Endothelial cell of umbilical vein (primary cell): ENCODE data around the gene ZNF101.

Source experiments
- EZH2 ChIP-seq: IDR thresholded peaks from 2 replicates; pipeline ENCODE4 v1.6.1; 2012; ENCODE audit warnings: borderline replicate concordance, low read depth, mild to moderate bottlenecking, moderate library complexity, low read length, inconsistent platforms; ENCODE audit not compliant: severe bottlenecking
- FOS ChIP-seq: IDR thresholded peaks from 2 replicates; pipeline ENCODE4 v1.6.1; 2011; ENCODE audit warnings: mild to moderate bottlenecking, low read length, moderate library complexity, borderline replicate concordance; ENCODE audit not compliant: insufficient read depth
- MAX ChIP-seq: IDR thresholded peaks from 2 replicates; pipeline ENCODE4 v1.6.1; 2011; ENCODE audit not compliant: insufficient read depth, insufficient read length
- MYC ChIP-seq: IDR thresholded peaks from one replicate; pipeline ENCODE4 v1.6.1; 2011; ENCODE audit warnings: mild to moderate bottlenecking, low read depth, low read length
- POLR2A ChIP-seq: IDR thresholded peaks from 2 replicates; pipeline ENCODE4 v1.6.1; 2012; ENCODE audit warnings: low read depth, mild to moderate bottlenecking, control low read depth, low read length
- POLR2AphosphoS5 ChIP-seq: IDR thresholded peaks from 2 replicates; pipeline ENCODE4 v1.6.1; 2012; ENCODE audit warnings: low read depth, mild to moderate bottlenecking, control low read depth, low read length, moderate library complexity; ENCODE audit not compliant: insufficient read depth
- TF ChIP-seq, protein P1 (sequence below), 2 donors: IDR thresholded peaks; 1 replicate in 1 of 2; 2 replicates in 1 of 2; pipeline ENCODE4 v1.5.1; 2011; ENCODE audit warnings: low read length in 2 of 2, mild to moderate bottlenecking in 2 of 2, moderate library complexity in 2 of 2, control low read depth in 1 of 2, inconsistent platforms in 1 of 2, low read depth in 1 of 2; ENCODE audit not compliant: insufficient read depth in 1 of 2; ENCODE audit errors: extremely low read depth in 1 of 2

- TF ChIP-seq, protein P1, sequence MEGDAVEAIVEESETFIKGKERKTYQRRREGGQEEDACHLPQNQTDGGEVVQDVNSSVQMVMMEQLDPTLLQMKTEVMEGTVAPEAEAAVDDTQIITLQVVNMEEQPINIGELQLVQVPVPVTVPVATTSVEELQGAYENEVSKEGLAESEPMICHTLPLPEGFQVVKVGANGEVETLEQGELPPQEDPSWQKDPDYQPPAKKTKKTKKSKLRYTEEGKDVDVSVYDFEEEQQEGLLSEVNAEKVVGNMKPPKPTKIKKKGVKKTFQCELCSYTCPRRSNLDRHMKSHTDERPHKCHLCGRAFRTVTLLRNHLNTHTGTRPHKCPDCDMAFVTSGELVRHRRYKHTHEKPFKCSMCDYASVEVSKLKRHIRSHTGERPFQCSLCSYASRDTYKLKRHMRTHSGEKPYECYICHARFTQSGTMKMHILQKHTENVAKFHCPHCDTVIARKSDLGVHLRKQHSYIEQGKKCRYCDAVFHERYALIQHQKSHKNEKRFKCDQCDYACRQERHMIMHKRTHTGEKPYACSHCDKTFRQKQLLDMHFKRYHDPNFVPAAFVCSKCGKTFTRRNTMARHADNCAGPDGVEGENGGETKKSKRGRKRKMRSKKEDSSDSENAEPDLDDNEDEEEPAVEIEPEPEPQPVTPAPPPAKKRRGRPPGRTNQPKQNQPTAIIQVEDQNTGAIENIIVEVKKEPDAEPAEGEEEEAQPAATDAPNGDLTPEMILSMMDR (IDR thresholded peaks at IDR 0.05; ENCODE audit: extremely low read depth in 1 of 2, insufficient read depth in 1 of 2, low read depth in 1 of 2, low read length in 2 of 2), result no peak
- no peak for TF ChIP-seq EZH2
- no peak for TF ChIP-seq POLR2AphosphoS5
- TF ChIP-seq POLR2A, result no peak
- TF ChIP-seq MYC, result no peak
- no peak for TF ChIP-seq MAX
- TF ChIP-seq FOS, result no peak
Observed at GRCh38 chr19:19654441-19654840, 14.2 kb upstream of the ZNF101 start.
